CD4-positive, alpha-beta T cell (primary cell): Measurements from ENCODE around the gene MCRIP1. TPM values are rescaled to one million over a fixed set of nuclear protein-coding genes. Genes with fewer than 3 reads are reported as not detected.

Source experiments
- ATAC-seq: fragments of 200-7000 bp; cut with Tn5 transposase; one replicate; pipeline ENCODE4 v1.10.0; 2022; ENCODE audit warnings: mild to moderate bottlenecking; ENCODE audit not compliant: poor library complexity
- CTCF ChIA-PET: fragments of 350-600 bp; sonication (Branson Sonifier 250); formaldehyde crosslinking; loops from one replicate; lab custom pipeline; 2021; ENCODE audit warnings: antibody characterized with exemption, inconsistent platforms; lab: Charles Lee
- POLR2A ChIA-PET: fragments of 350-600 bp; sonication (Branson Sonifier 250); formaldehyde crosslinking; loops from one replicate; lab custom pipeline; 2021; ENCODE audit warnings: antibody characterized with exemption, inconsistent platforms; lab: Charles Lee
- DNase-seq, 14 experiments: peaks; one replicate each; pipeline ENCODE4 v3.0.0-alpha.2; 2013 to 2020; ENCODE audit warnings: mixed read lengths in 2 of 14
- H3K27ac ChIP-seq, 2 donors: one replicate each; pipeline versions ENCODE4 v1.5.1 to v1.7.0; 2013; ENCODE audit warnings: low read length in 2 of 2, low read depth in 1 of 2, mild to moderate bottlenecking in 1 of 2
- H3K27me3 ChIP-seq, 2 experiments: 1 replicate in 1 of 2; 2 replicates in 1 of 2; pipeline versions ENCODE4 v1.6.1 to v1.7.0; 2013; ENCODE audit warnings: low read length in 2 of 2, control low read depth in 1 of 2, mild to moderate bottlenecking in 1 of 2, moderate library complexity in 1 of 2; ENCODE audit not compliant: insufficient read depth in 2 of 2, control insufficient read depth in 1 of 2
- H3K36me3 ChIP-seq: one replicate; pipeline ENCODE4 v1.6.1; 2013; ENCODE audit warnings: low read length, control low read depth; ENCODE audit not compliant: insufficient read depth
- H3K4me1 ChIP-seq: one replicate; pipeline ENCODE4 v1.6.1; 2013; ENCODE audit warnings: low read length, control low read depth; ENCODE audit not compliant: insufficient read depth
- H3K4me3 ChIP-seq: one replicate; pipeline ENCODE4 v1.5.1; 2013; ENCODE audit warnings: mild to moderate bottlenecking, low read length, moderate library complexity
- H3K9me3 ChIP-seq, 2 experiments: 1 replicate in 1 of 2; 2 replicates in 1 of 2; pipeline versions ENCODE4 v1.6.1 to v1.7.0; 2013; ENCODE audit warnings: low read length in 2 of 2, mild to moderate bottlenecking in 2 of 2, control low read depth in 1 of 2, moderate library complexity in 1 of 2; ENCODE audit not compliant: control insufficient read depth in 1 of 2, insufficient read depth in 1 of 2
- H3K27ac Mint-ChIP-seq: one replicate; pipeline ENCODE4 v1.8.0; 2020; ENCODE audit warnings: mixed read lengths
- H3K27me3 Mint-ChIP-seq: one replicate; pipeline ENCODE4 v1.8.0; 2021; ENCODE audit warnings: mixed read lengths
- H3K36me3 Mint-ChIP-seq: one replicate; pipeline ENCODE4 v1.8.0; 2021; ENCODE audit warnings: low read depth, mixed read lengths
- H3K4me1 Mint-ChIP-seq: one replicate; pipeline ENCODE4 v1.8.0; 2021; ENCODE audit warnings: low read depth, mixed read lengths
- H3K4me3 Mint-ChIP-seq: one replicate; pipeline ENCODE4 v1.8.0; 2020; ENCODE audit warnings: mild to moderate bottlenecking, mixed read lengths
- H3K9me3 Mint-ChIP-seq: one replicate; pipeline ENCODE4 v1.8.0; 2020; ENCODE audit warnings: mixed read lengths
- CTCF ChIP-seq: fragments of 200-600 bp; IDR thresholded peaks from one replicate; pipeline ENCODE4 v1.8.0; 2022; ENCODE audit warnings: antibody characterized with exemption, mild to moderate bottlenecking
- intact Hi-C, 2 experiments: fragments of 100-400 bp; cut with DNase I in 1 of 2; cut with micrococcal nuclease in 1 of 2; formaldehyde crosslinking; loops; one replicate each; pipeline versions ENCODE4 v1.15.1 to v1.9.0; 2023 to 2025; cut with DNase I, micrococcal nuclease
- total RNA-seq, 174 experiments: library from RNA in 2 of 174; stranded (reverse) in 2 of 174; gene quantifications; one replicate each; pipeline ENCODE4 v1.2.3 and lab custom pipeline; 2021 to 2026

MCRIP1 gene
- total RNA-seq, 2 experiments from 2014 or later: 36.9 to 37.7 TPM

- TF ChIP-seq CTCF: no peak
- intact Hi-C loops: no loop called here
- Mint-ChIP-seq H3K27me3 (peaks cover 23% of the 10 kb centered on the region), H3K36me3 (no peaks in the 10 kb centered on the region), H3K4me3 (no peak overlapping the region), H3K9me3 (no peaks in the 10 kb centered on the region), H3K27ac (no peak overlapping the region), H3K4me1 (no peaks in the 10 kb centered on the region)
- POLR2A ChIA-PET: no interaction called here
- CTCF ChIA-PET: no interaction called here
- Histone ChIP-seq H3K36me3 (no peaks in the 10 kb centered on the region), H3K27ac (no peak overlapping the region), H3K4me3 (no peak overlapping the region), H3K27me3 (peaks cover 6 to 21% of the 10 kb centered on the region in 2 experiments), H3K4me1 (no peaks in the 10 kb centered on the region), H3K9me3 (no peaks in the 10 kb centered on the region)
- ATAC-seq (no peak), DNase-seq (no peak)
These were observed 21.2 kb downstream of the MCRIP1 start for GRCh38 chr17:81811705-81812570.

GRCh38 chr17:81810892-81811704 is 22.0 kb downstream of the MCRIP1 start:
- peaks cover 9 to 23% of the 10 kb centered on the region in 2 experiments for H3K27me3 ChIP-seq
- DNase-seq: no peak
- H3K9me3 Mint-ChIP-seq: no peaks in the 10 kb centered on the region
- H3K4me1 Mint-ChIP-seq: no peaks in the 10 kb centered on the region
- H3K27me3 Mint-ChIP-seq: peaks cover 25% of the 10 kb centered on the region
- H3K9me3 ChIP-seq: peaks cover 0 to 4% of the 10 kb centered on the region in 2 experiments
- no peaks in the 10 kb centered on the region for H3K36me3 Mint-ChIP-seq
- TF ChIP-seq CTCF: no peak
- intact Hi-C loops: no loop called here
- H3K4me3 Mint-ChIP-seq: no peak overlapping the region
- ChIA-PET POLR2A (no interaction called here), CTCF (no interaction called here)
- H3K4me1 ChIP-seq: no peaks in the 10 kb centered on the region
- no peak overlapping the region for H3K27ac ChIP-seq
- ATAC-seq: no peak
- no peak overlapping the region for H3K27ac Mint-ChIP-seq
- no peak overlapping the region for H3K4me3 ChIP-seq
- no peaks in the 10 kb centered on the region for H3K36me3 ChIP-seq

GRCh38 chr17:81810476-81810875 is 22.6 kb downstream of the MCRIP1 start:
- Histone ChIP-seq H3K4me1 (no peaks in the 10 kb centered on the region), H3K36me3 (no peaks in the 10 kb centered on the region), H3K4me3 (no peak overlapping the region), H3K27ac (no peak overlapping the region), H3K27me3 (peaks cover 14 to 30% of the 10 kb centered on the region in 2 experiments), H3K9me3 (peaks cover 0 to 4% of the 10 kb centered on the region in 2 experiments)
- DNase-seq (no peak), ATAC-seq (no peak)
- no peak for TF ChIP-seq CTCF
- Mint-ChIP-seq H3K9me3 (no peaks in the 10 kb centered on the region), H3K4me3 (no peak overlapping the region), H3K27ac (no peak overlapping the region), H3K27me3 (peaks cover 28% of the 10 kb centered on the region), H3K36me3 (no peaks in the 10 kb centered on the region), H3K4me1 (no peaks in the 10 kb centered on the region)
- POLR2A ChIA-PET: no interaction called here
- CTCF ChIA-PET: no interaction called here
- intact Hi-C loops: no loop called here
